ENCODE data around the gene SMIM28. TPM values are rescaled to one million over a fixed set of nuclear protein-coding genes. Genes with fewer than 3 reads are reported as not detected.

SMIM28 gene
- total RNA-seq, 2 donors from 2014 or later, result not detected

GRCh38 chr6:138403324-138403800 is 25.7 kb downstream of the SMIM28 start:
- Mint-ChIP-seq H3K4me3 (peak overlapping the region; percentile 83), H3K27ac (peak overlapping the region; percentile 80), H3K36me3 (ENCODE audit: low read depth) (peaks cover 3% of the 10 kb centered on the region), H3K4me1 (peaks cover 14% of the 10 kb centered on the region), H3K27me3 (no peaks in the 10 kb centered on the region)
- ATAC-seq (peak; percentile 24), DNase-seq (peak; percentile 12 to 30 (median 25))
- H3K9me3 ChIP-seq (ENCODE audit: control insufficient read depth, low read length, poor library complexity, severe bottlenecking), result no peaks in the 10 kb centered on the region

- peaks cover 8% of the 10 kb centered on the region for H3K36me3 Mint-ChIP-seq (ENCODE audit: low read depth)
- DNase-seq (peak; percentile 84 to 91 (median 90)), ATAC-seq (peak; percentile 94)
- no peaks in the 10 kb centered on the region for H3K27me3 Mint-ChIP-seq
- H3K4me1 Mint-ChIP-seq, result peaks cover 17% of the 10 kb centered on the region
- peak within 1 kb of the TSS; percentile 80 for H3K27ac Mint-ChIP-seq
- H3K4me3 Mint-ChIP-seq, result peak within 1 kb of the TSS; percentile 83
- no peaks in the 10 kb centered on the region for H3K9me3 ChIP-seq (ENCODE audit: control insufficient read depth, low read length, poor library complexity, severe bottlenecking)
Observed at GRCh38 chr6:138403801-138404665, 26.3 kb downstream of the SMIM28 start, which contains the start of gene HEBP2. Gene HEBP2, plus strand, starts transcription at chr6:138404223. Its CDS starts 273 bp downstream, at chr6:138404496.

GRCh38 chr6:138404666-138405337 is 27.1 kb downstream of the SMIM28 start:
- Mint-ChIP-seq H3K4me3 (peak overlapping the region; percentile 82), H3K4me1 (peaks cover 24% of the 10 kb centered on the region), H3K27ac (peak overlapping the region; percentile 65), H3K27me3 (no peaks in the 10 kb centered on the region), H3K36me3 (ENCODE audit: low read depth) (peaks cover 13% of the 10 kb centered on the region)
- peak in 2 of 3 donors; percentile 16 to 21 for DNase-seq
- ATAC-seq, result no peak
- H3K9me3 ChIP-seq (ENCODE audit: control insufficient read depth, low read length, poor library complexity, severe bottlenecking), result no peaks in the 10 kb centered on the region

GRCh38 chr6:138405816-138406413 is 28.2 kb downstream of the SMIM28 start:
- H3K9me3 ChIP-seq (ENCODE audit: control insufficient read depth, low read length, poor library complexity, severe bottlenecking), result no peaks in the 10 kb centered on the region
- H3K36me3 Mint-ChIP-seq (ENCODE audit: low read depth), result peaks cover 17% of the 10 kb centered on the region
- H3K4me3 Mint-ChIP-seq, result no peak overlapping the region
- ATAC-seq (no peak), DNase-seq (no peak)
- no peaks in the 10 kb centered on the region for H3K27me3 Mint-ChIP-seq
- H3K4me1 Mint-ChIP-seq, result peaks cover 27% of the 10 kb centered on the region
- H3K27ac Mint-ChIP-seq, result peak overlapping the region; percentile 65

- ATAC-seq (no peak), DNase-seq (no peak)
- Mint-ChIP-seq H3K4me1 (peaks cover 31% of the 10 kb centered on the region), H3K27me3 (no peaks in the 10 kb centered on the region), H3K4me3 (no peak overlapping the region), H3K36me3 (ENCODE audit: low read depth) (peaks cover 21% of the 10 kb centered on the region), H3K27ac (no peak overlapping the region)
- H3K9me3 ChIP-seq (ENCODE audit: control insufficient read depth, low read length, poor library complexity, severe bottlenecking), result no peaks in the 10 kb centered on the region
Observed at GRCh38 chr6:138406443-138406842, 28.7 kb downstream of the SMIM28 start.

- Mint-ChIP-seq H3K4me3 (no peak overlapping the region), H3K4me1 (peaks cover 28% of the 10 kb centered on the region), H3K27ac (peak overlapping the region; percentile 45), H3K27me3 (no peaks in the 10 kb centered on the region), H3K36me3 (ENCODE audit: low read depth) (peaks cover 29% of the 10 kb centered on the region)
- ATAC-seq (no peak), DNase-seq (no peak)
- H3K9me3 ChIP-seq (ENCODE audit: control insufficient read depth, low read length, poor library complexity, severe bottlenecking), result no peaks in the 10 kb centered on the region
Observed at GRCh38 chr6:138410048-138410735, 32.5 kb downstream of the SMIM28 start.

- H3K4me3 Mint-ChIP-seq, result no peak overlapping the region
- peaks cover 24% of the 10 kb centered on the region for H3K4me1 Mint-ChIP-seq
- H3K9me3 ChIP-seq (ENCODE audit: control insufficient read depth, low read length, poor library complexity, severe bottlenecking), result no peaks in the 10 kb centered on the region
- DNase-seq (no peak), ATAC-seq (peak; percentile 53)
- H3K27ac Mint-ChIP-seq, result peak overlapping the region; percentile 83
- peaks cover 30% of the 10 kb centered on the region for H3K36me3 Mint-ChIP-seq (ENCODE audit: low read depth)
- no peaks in the 10 kb centered on the region for H3K27me3 Mint-ChIP-seq
Observed at GRCh38 chr6:138410972-138411880, 33.5 kb downstream of the SMIM28 start.

GRCh38 chr6:138415125-138415524 is 37.4 kb downstream of the SMIM28 start:
- no peak overlapping the region for H3K27ac Mint-ChIP-seq
- ATAC-seq (no peak), DNase-seq (no peak)
- H3K9me3 ChIP-seq (ENCODE audit: control insufficient read depth, low read length, poor library complexity, severe bottlenecking), result no peaks in the 10 kb centered on the region
- H3K4me1 Mint-ChIP-seq, result peaks cover 6% of the 10 kb centered on the region
- peaks cover 17% of the 10 kb centered on the region for H3K36me3 Mint-ChIP-seq (ENCODE audit: low read depth)
- H3K4me3 Mint-ChIP-seq, result no peak overlapping the region
- no peaks in the 10 kb centered on the region for H3K27me3 Mint-ChIP-seq

- Mint-ChIP-seq H3K27me3 (no peaks in the 10 kb centered on the region), H3K36me3 (ENCODE audit: low read depth) (peaks cover 15% of the 10 kb centered on the region), H3K4me1 (peaks cover 4% of the 10 kb centered on the region), H3K27ac (no peak overlapping the region), H3K4me3 (no peak overlapping the region)
- no peak for DNase-seq
- no peaks in the 10 kb centered on the region for H3K9me3 ChIP-seq (ENCODE audit: control insufficient read depth, low read length, poor library complexity, severe bottlenecking)
- no peak for ATAC-seq
Observed at GRCh38 chr6:138416206-138416605, 38.5 kb downstream of the SMIM28 start.

- ATAC-seq, result no peak
- no peak for DNase-seq
- Mint-ChIP-seq H3K4me1 (no peaks in the 10 kb centered on the region), H3K27ac (no peak overlapping the region), H3K4me3 (no peak overlapping the region), H3K36me3 (ENCODE audit: low read depth) (peaks cover 12% of the 10 kb centered on the region), H3K27me3 (no peaks in the 10 kb centered on the region)
- no peaks in the 10 kb centered on the region for H3K9me3 ChIP-seq (ENCODE audit: control insufficient read depth, low read length, poor library complexity, severe bottlenecking)
Observed at GRCh38 chr6:138417493-138418117, 39.9 kb downstream of the SMIM28 start.

- no peaks in the 10 kb centered on the region for H3K9me3 ChIP-seq (ENCODE audit: control insufficient read depth, low read length, poor library complexity, severe bottlenecking)
- Mint-ChIP-seq H3K36me3 (ENCODE audit: low read depth) (peaks cover 12% of the 10 kb centered on the region), H3K4me1 (peaks cover 2% of the 10 kb centered on the region), H3K4me3 (no peak overlapping the region), H3K27ac (no peak overlapping the region), H3K27me3 (no peaks in the 10 kb centered on the region)
- DNase-seq, result no peak
- ATAC-seq, result no peak
Observed at GRCh38 chr6:138418118-138418742, 40.5 kb downstream of the SMIM28 start.

Data from T-helper 17 cell (primary cell).